H9 (cell line): ENCODE measurements around the gene VKORC1. TPM values are rescaled to one million over a fixed set of nuclear protein-coding genes. Genes with fewer than 3 reads are reported as not detected.
"Not testable (repeated sequence)": the region's sequence is repeated elsewhere in the genome, so short reads cannot be mapped to it uniquely, and the experiment has no call there.

Source experiments
- DNase-seq: peaks from one replicate; pipeline ENCODE4 v3.0.0-alpha.2; 2017
- H2AFZ ChIP-seq: one replicate; pipeline ENCODE4 v1.6.1; 2013; ENCODE audit warnings: mild to moderate bottlenecking, low read length, control low read depth, moderate library complexity
- H2AK5ac ChIP-seq: 2 replicates; pipeline ENCODE4 v1.6.1; 2013; ENCODE audit warnings: low read length, control low read depth, mixed read lengths; ENCODE audit not compliant: insufficient read length
- H2BK120ac ChIP-seq: one replicate; pipeline ENCODE4 v1.6.1; 2013; ENCODE audit warnings: low read depth, mild to moderate bottlenecking, low read length, control low read depth, inconsistent platforms; ENCODE audit not compliant: poor library complexity, severe bottlenecking
- H2BK12ac ChIP-seq: 2 replicates; pipeline ENCODE4 v1.6.1; 2013; ENCODE audit warnings: low read length, control low read depth, mixed read lengths, low read depth; ENCODE audit not compliant: insufficient read length
- H2BK15ac ChIP-seq: 2 replicates; pipeline ENCODE4 v1.6.1; 2013; ENCODE audit warnings: low read depth, low read length, control low read depth
- H2BK20ac ChIP-seq: one replicate; pipeline ENCODE4 v1.6.1; 2013; ENCODE audit warnings: low read depth, mild to moderate bottlenecking, low read length, control low read depth, inconsistent platforms; ENCODE audit not compliant: poor library complexity, severe bottlenecking
- H2BK5ac ChIP-seq: 2 replicates; pipeline ENCODE4 v1.6.1; 2013; ENCODE audit warnings: low read length, control low read depth, mixed read lengths; ENCODE audit not compliant: insufficient read length
- H3K14ac ChIP-seq: 2 replicates; pipeline ENCODE4 v1.6.1; 2013; ENCODE audit warnings: low read length, control low read depth; ENCODE audit not compliant: insufficient read depth
- H3K18ac ChIP-seq: 2 replicates; pipeline ENCODE4 v1.6.1; 2013; ENCODE audit warnings: low read depth, mild to moderate bottlenecking, mixed read lengths, low read length, control low read depth; ENCODE audit not compliant: insufficient read length
- H3K23ac ChIP-seq: 2 replicates; pipeline ENCODE4 v1.6.1; 2013; ENCODE audit warnings: low read length, control low read depth, mixed read lengths, low read depth; ENCODE audit not compliant: insufficient read length
- H3K23me2 ChIP-seq: 2 replicates; pipeline ENCODE4 v1.6.1; 2013; ENCODE audit warnings: low read depth, mild to moderate bottlenecking, mixed read lengths, low read length, control low read depth; ENCODE audit not compliant: insufficient read length, poor library complexity, severe bottlenecking
- H3K27ac ChIP-seq: 2 replicates; pipeline ENCODE4 v1.5.1; 2013; ENCODE audit warnings: low read length, control low read depth, mixed read lengths, low read depth; ENCODE audit not compliant: insufficient read length
- H3K27me3 ChIP-seq: 2 replicates; pipeline ENCODE4 v1.6.1; 2013; ENCODE audit warnings: low read length, control low read depth, inconsistent platforms; ENCODE audit not compliant: insufficient read depth
- H3K4ac ChIP-seq: 2 replicates; pipeline ENCODE4 v1.6.1; 2013; ENCODE audit warnings: low read depth, mild to moderate bottlenecking, control low read depth, inconsistent platforms, low read length, moderate library complexity
- H3K4me1 ChIP-seq: 2 replicates; pipeline ENCODE4 v1.6.1; 2013; ENCODE audit warnings: low read length, control low read depth, inconsistent platforms; ENCODE audit not compliant: insufficient read depth
- H3K4me2 ChIP-seq: 2 replicates; pipeline ENCODE4 v1.6.1; 2013; ENCODE audit warnings: low read length, control low read depth, mixed read lengths; ENCODE audit not compliant: insufficient read length, insufficient read depth
- H3K56ac ChIP-seq: 2 replicates; pipeline ENCODE4 v1.6.1; 2013; ENCODE audit warnings: low read depth, mild to moderate bottlenecking, mixed read lengths, low read length, control low read depth; ENCODE audit not compliant: insufficient read length
- H3K79me1 ChIP-seq: 2 replicates; pipeline ENCODE4 v1.6.1; 2013; ENCODE audit warnings: low read depth, mild to moderate bottlenecking, moderate library complexity, low read length, control low read depth, inconsistent platforms; ENCODE audit not compliant: insufficient read depth, poor library complexity, severe bottlenecking
- H3K79me2 ChIP-seq: 2 replicates; pipeline ENCODE4 v1.6.1; 2013; ENCODE audit warnings: low read length, control low read depth, inconsistent platforms; ENCODE audit not compliant: insufficient read depth
- H3K9ac ChIP-seq: 2 replicates; pipeline ENCODE4 v1.6.1; 2013; ENCODE audit warnings: low read length, control low read depth, mixed read lengths; ENCODE audit not compliant: insufficient read length; ENCODE audit errors: extremely low read depth
- H3K9me3 ChIP-seq: one replicate; pipeline ENCODE4 v1.6.1; 2013; ENCODE audit warnings: low read depth, low read length, inconsistent platforms; ENCODE audit not compliant: control insufficient read depth
- H3T11ph ChIP-seq: one replicate; pipeline ENCODE4 v1.6.1; 2013; ENCODE audit warnings: mild to moderate bottlenecking, low read length, control low read depth, inconsistent platforms
- H4K20me1 ChIP-seq: one replicate; pipeline ENCODE4 v1.6.1; 2013; ENCODE audit not compliant: control insufficient read depth, insufficient read length, insufficient read depth
- H4K5ac ChIP-seq: 2 replicates; pipeline ENCODE4 v1.6.1; 2013; ENCODE audit warnings: low read depth, mild to moderate bottlenecking, mixed read lengths, low read length, control low read depth; ENCODE audit not compliant: insufficient read length
- H4K8ac ChIP-seq: replicated peaks from 2 replicates; pipeline ENCODE4 v1.6.1; 2013; ENCODE audit warnings: low read length, control low read depth, mixed read lengths, low read depth; ENCODE audit not compliant: insufficient read length
- H4K91ac ChIP-seq: 2 replicates; pipeline ENCODE4 v1.6.1; 2013; ENCODE audit warnings: low read depth, mild to moderate bottlenecking, moderate library complexity, mixed read lengths, low read length, control low read depth; ENCODE audit not compliant: insufficient read length
- H3K27ac Mint-ChIP-seq, 3 experiments: 2 replicates in 2 of 3; 3 replicates in 1 of 3; pipeline ENCODE4 v1.8.0; 2020 to 2021; ENCODE audit warnings: mixed read lengths in 3 of 3, mild to moderate bottlenecking in 1 of 3, moderate library complexity in 1 of 3
- H3K27me3 Mint-ChIP-seq: 2 replicates; pipeline ENCODE4 v1.8.0; 2021; ENCODE audit warnings: low read depth, mild to moderate bottlenecking, moderate library complexity, mixed read lengths
- H3K36me3 Mint-ChIP-seq, 3 experiments: 2 replicates in 2 of 3; 3 replicates in 1 of 3; pipeline ENCODE4 v1.8.0; 2020 to 2021; ENCODE audit warnings: low read depth in 3 of 3, mixed read lengths in 3 of 3; ENCODE audit not compliant: insufficient read depth in 1 of 3
- H3K4me1 Mint-ChIP-seq, 2 experiments: 2 replicates each; pipeline ENCODE4 v1.8.0; 2020; ENCODE audit warnings: mixed read lengths in 2 of 2
- H3K4me3 Mint-ChIP-seq, 2 experiments: 2 replicates in 1 of 2; 3 replicates in 1 of 2; pipeline ENCODE4 v1.8.0; 2020 to 2021; ENCODE audit warnings: mild to moderate bottlenecking in 2 of 2, mixed read lengths in 2 of 2, moderate library complexity in 1 of 2
- H3K9me3 Mint-ChIP-seq, 2 experiments: 2 replicates in 1 of 2; 3 replicates in 1 of 2; pipeline ENCODE4 v1.8.0; 2020; ENCODE audit warnings: mild to moderate bottlenecking in 2 of 2, mixed read lengths in 2 of 2, moderate library complexity in 1 of 2
- CTCF ChIP-seq: fragments of 200-600 bp; sonication (generic); conservative IDR thresholded peaks from 3 replicates; pipeline ENCODE4 v1.8.0; 2021; ENCODE audit warnings: antibody characterized with exemption, mild to moderate bottlenecking
- WGBS: extraction: QIAGEN DNeasy Blood & Tissue Kit; methylation state at CpG from one replicate; pipeline ENCODE4 v1.1.7; 2013; ENCODE audit warnings: missing lambda C conversion rate, low lambda C conversion rate, mixed read lengths; ENCODE audit not compliant: insufficient read length; ENCODE audit errors: extremely low coverage; 5-methylcytosine and 5-hydroxymethylcytosine counted together
- total RNA-seq: library from RNA; stranded (reverse); gene quantifications from 2 replicates; pipeline ENCODE4 v1.2.1, GENCODE V29; 2021

The VKORC1 gene
- total RNA-seq, 1 experiment from 2014 or later: 93.9 TPM

GRCh38 chr16:31141489-31142108 lies 47.0 kb upstream of the VKORC1 start:
- peak overlapping the region; percentile 54 for H3K4me2 ChIP-seq
- H3K4ac ChIP-seq: no peak overlapping the region
- no peak overlapping the region for H4K91ac ChIP-seq
- no peak overlapping the region for H3K56ac ChIP-seq
- no CpG with 5 or more reads among the region's 10 CpGs for WGBS
- H3K4me1 ChIP-seq: peaks cover 4% of the 10 kb centered on the region
- H2BK20ac ChIP-seq: no peak overlapping the region
- H2AK5ac ChIP-seq: no peak overlapping the region
- H4K20me1 ChIP-seq: no peaks in the 10 kb centered on the region
- no peak overlapping the region for H4K8ac ChIP-seq
- no peaks in the 10 kb centered on the region for H3K36me3 Mint-ChIP-seq
- no peak overlapping the region for H3T11ph ChIP-seq
- H3K79me2 ChIP-seq: no peaks in the 10 kb centered on the region
- DNase-seq: peak; percentile 54
- no peak for TF ChIP-seq CTCF
- no peaks in the 10 kb centered on the region for H3K9me3 ChIP-seq
- no peak overlapping the region; the same call in 1 of the 2 replicates for H3K14ac ChIP-seq
- no peak overlapping the region for H3K18ac ChIP-seq
- peaks cover 26 to 41% of the 10 kb centered on the region in 2 experiments for H3K4me1 Mint-ChIP-seq
- H3K9ac ChIP-seq: no peak overlapping the region
- H3K4me3 Mint-ChIP-seq: peak overlapping the region; percentile 54 to 76
- peaks cover 30% of the 10 kb centered on the region for H3K27me3 Mint-ChIP-seq
- H2BK15ac ChIP-seq: no peak overlapping the region
- no peak overlapping the region for H2BK120ac ChIP-seq
- H2AFZ ChIP-seq: no peak overlapping the region
- H2BK5ac ChIP-seq: no peak overlapping the region
- H3K23me2 ChIP-seq: no peaks in the 10 kb centered on the region
- no peak overlapping the region for H2BK12ac ChIP-seq
- H3K27me3 ChIP-seq: no peaks in the 10 kb centered on the region; the same call in 1 of the 2 replicates
- no peaks in the 10 kb centered on the region for H3K79me1 ChIP-seq
- no peak overlapping the region for H3K23ac ChIP-seq
- no peak overlapping the region for H3K27ac ChIP-seq
- no peak overlapping the region for H4K5ac ChIP-seq
- no peaks in the 10 kb centered on the region for H3K9me3 Mint-ChIP-seq
- H3K27ac Mint-ChIP-seq: peak overlapping the region; percentile 68 to 92 (median 86); a peak in 5 of 7 replicates

- not testable (repeated sequence) for H3K79me1 ChIP-seq, H2BK5ac ChIP-seq, H3K23ac ChIP-seq, H2BK120ac ChIP-seq, H2AK5ac ChIP-seq, H3T11ph ChIP-seq, H3K27ac ChIP-seq, H4K8ac ChIP-seq, H3K36me3 Mint-ChIP-seq, H2AFZ ChIP-seq, H4K20me1 ChIP-seq, H3K9ac ChIP-seq, H3K79me2 ChIP-seq, H3K14ac ChIP-seq, H2BK15ac ChIP-seq, H3K4me1 ChIP-seq, H2BK20ac ChIP-seq, H3K27ac Mint-ChIP-seq, H3K23me2 ChIP-seq, DNase-seq, H3K27me3 ChIP-seq, H4K5ac ChIP-seq, H3K4ac ChIP-seq, H2BK12ac ChIP-seq, H3K4me2 ChIP-seq, H3K9me3 Mint-ChIP-seq, H3K56ac ChIP-seq, H3K18ac ChIP-seq, H3K9me3 ChIP-seq
- Mint-ChIP-seq H3K4me3 (peak overlapping the region in 1 of 2 experiments; percentile 53; a peak in 2 of 5 replicates), H3K27me3 (peaks cover 25% of the 10 kb centered on the region), H3K4me1 (peaks cover 27 to 45% of the 10 kb centered on the region in 2 experiments)
- peak overlapping the region; percentile 36 for H4K91ac ChIP-seq
- WGBS: no CpG with 5 or more reads among the region's 9 CpGs
Measured at GRCh38 chr16:31141071-31141469, 46.5 kb upstream of the VKORC1 start.
